Measurements from ENCODE around the gene TTF2.

Gene TTF2

DNA sequence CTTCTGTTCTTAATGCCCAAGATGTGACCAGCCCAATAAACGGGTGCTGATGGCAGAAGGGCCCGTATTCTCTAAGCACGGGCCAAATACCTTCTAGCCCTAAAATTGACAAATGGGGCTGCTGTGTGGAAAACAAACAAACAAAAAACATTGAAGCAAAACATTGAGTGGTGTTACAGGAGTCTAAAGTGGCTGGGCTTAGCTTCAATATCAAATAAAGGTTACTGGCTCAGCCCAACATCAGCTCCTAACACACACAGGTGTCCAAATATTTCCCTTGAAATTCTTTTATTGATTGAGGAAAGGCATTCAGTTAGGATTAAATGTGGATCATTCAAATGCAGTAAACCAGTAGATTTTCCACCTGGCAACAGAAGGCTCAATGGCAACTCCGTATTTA lies 13.3 kb upstream of the TTF2 start:
- no peak for DNase-seq (ENCODE audit: low read depth)

DNA sequence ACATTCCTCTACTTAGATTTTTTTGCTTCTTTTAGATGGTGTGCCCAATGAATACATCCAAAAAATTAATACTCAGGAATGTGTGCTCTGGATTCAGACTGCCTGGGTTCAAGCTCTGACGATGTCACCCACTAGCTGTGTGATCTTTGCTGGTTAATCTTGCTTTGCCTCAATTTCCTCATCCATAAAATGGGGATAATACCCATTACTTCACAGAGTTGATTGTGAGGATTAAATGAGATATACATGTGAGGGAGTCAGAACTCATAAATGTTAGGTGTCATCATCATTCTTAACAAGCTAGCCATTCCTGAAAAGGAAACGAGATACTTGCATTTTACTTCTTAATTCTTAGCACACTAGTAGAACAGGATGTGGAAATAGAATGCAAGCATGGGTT lies 12.9 kb upstream of the TTF2 start:
- DNase-seq (ENCODE audit: low read depth), result no peak

DNA sequence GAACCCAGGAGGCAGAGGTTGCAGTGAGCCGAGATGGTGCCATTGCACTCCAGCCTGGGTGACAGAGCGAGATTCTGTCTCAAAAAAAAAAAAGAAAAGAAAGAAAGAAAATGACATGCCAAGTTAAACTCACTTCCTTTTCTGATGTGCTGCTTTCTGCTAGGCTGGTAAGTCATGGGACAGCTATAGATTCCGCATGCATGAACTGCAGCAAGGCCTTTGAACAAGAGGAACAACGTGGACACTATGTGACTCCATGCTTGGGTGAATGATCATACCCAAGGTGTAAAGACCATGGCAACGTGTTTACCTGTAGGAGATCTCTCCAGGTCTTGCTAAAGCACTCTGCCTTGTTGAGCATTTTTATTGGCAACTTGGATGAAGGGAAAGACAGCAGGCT lies 10.3 kb upstream of the TTF2 start:
- no peak for DNase-seq (ENCODE audit: low read depth)

DNA sequence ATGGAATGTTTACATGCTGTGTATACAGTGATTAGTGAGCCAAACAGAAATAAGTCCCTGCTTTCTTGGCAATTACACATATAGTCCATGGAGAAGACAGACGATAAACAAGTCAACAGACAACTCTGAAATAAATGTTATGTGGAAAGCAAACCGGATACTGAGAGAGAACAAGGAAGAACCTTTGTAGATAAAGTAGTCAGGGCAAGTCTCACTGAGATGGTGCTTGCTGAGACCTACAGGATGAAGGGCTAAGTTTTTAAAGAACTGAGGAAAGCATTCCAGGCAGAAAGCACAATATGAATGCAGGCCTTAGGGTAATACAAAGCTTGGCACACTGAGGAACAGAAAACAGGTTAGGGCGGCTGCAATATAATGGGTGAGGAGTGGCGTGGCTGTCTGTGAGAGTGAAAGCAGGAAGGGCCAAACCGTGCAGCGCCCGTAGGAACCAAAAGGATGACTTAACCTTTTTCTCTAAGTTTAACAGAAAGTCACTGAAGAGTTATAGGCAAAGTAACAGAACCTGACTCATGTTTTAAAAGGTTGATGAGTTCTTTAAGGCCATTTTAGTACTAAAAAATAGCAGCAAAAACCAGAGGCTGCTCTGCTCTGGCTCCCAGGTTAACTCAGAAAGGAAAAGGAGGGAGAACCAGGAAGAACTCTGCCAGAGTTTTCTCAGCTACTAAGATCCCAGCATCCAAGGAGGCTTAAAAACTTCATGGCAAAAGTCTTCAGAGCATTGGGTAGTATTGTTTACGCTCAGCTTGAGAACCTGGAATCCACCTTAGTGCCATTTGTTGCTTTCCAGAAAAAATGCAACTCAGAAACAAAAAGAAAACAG lies 8.7 kb upstream of the TTF2 start:
- DNase-seq (ENCODE audit: low read depth), result no peak

- DNase-seq (ENCODE audit: low read depth), result no peak
These were observed 6.1 kb upstream of the TTF2 start for GRCh38 chr1:117054068-117054467.

DNA sequence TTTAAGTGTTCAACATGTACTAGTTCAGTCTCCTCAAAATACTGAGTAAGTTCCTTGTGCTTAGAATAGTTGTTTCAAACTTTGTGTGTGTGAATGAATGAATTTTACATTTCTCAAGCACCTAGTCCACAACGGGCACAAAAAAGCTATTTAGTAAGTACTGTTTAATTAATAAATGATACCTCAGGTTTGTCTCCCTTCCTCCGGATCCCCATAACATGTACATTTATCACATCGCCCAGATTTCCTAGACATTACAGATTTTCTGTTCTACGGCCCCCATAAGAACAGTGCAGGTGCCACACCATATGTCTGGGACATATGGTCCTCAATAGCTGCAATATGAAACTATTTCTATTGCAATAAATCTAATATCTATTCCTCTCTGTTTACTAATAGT lies 1.3 kb upstream of the TTF2 start:
- DNase-seq (ENCODE audit: low read depth), result no peak

DNA sequence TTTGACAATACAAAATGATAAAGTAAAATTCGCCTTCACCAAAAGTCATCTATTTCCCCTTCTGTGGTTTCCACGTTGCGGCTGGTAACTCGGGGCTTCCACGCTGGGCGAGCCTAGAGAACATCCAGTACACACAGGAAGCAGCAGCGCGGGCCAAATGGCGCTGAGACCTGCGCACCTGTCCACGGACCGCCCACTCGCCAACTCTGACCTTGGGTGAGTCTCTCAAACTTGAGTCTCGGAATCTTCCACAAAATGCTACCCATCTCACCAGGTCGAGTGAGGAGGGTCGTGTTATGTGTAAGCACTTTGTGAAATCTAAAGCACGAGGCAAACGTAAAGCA lies 820 bp upstream of the TTF2 start:
- peak; percentile 55 for DNase-seq (ENCODE audit: low read depth)

- DNase-seq (ENCODE audit: low read depth), result peak; percentile 9
These were observed 553 bp downstream of the TTF2 start for GRCh38 chr1:117060441-117061317.

GRCh38 chr1:117061986-117062415 lies 1.9 kb downstream of the TTF2 start:
- no peak for DNase-seq (ENCODE audit: low read depth)

- DNase-seq (ENCODE audit: low read depth), result no peak
These were observed 6.2 kb downstream of the TTF2 start for GRCh38 chr1:117066367-117066766.

DNA sequence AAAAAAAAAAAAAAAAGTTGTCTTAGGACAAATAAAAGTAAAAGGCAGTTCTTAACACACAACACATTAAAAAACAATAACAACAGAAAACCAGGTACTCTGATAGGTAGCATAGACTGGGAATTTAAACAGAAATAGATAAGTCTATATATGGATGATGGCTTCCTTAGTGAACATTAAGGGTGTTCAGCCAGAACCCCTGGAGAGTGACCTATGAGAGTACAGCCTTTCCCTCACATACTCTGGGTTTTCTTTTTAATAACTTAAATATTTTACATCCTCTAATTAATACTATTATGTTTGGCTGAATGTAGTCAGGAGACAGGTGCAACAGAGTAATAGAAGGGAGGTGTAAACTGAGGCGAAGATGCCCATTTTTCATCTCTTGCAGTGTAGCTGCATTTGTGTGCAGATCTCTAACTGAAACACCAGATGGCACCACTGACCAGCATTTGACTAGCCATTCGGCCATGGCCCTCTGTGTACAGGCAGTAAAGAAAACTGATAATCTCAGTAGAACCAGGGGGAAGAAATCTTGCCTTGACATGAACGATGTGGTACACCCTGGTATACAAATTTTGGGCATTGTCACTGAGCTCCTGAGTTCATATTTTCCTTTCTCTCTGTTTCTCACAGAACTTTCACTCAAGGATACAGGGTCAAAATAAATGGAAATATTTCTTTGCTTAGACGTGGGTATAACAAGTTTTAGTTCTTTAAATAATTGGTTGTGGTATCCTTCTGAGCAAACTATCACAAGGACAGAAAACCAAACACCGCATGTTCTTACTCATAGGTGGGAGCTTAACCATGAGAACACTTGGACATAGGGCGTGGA lies 7.6 kb downstream of the TTF2 start:
- no peak for DNase-seq (ENCODE audit: low read depth)

DNA sequence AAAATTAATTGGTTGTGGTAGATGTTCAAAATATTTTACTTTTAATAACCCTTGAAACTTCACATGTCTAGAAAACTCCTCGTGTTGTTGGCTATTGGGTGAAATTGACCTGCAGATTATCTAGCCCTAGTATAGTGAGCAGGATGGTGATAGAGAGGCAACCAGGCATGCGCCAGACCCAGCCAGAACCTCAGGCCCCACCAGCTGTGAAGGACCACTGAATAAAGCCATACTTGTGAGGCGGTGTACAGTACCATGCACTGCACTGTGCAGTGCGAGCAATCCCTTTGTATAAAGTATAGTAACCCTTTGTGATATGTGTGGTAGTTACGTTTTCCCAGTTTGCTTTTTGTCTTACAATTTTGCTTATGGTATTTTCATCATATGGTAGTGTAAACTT lies 8.5 kb downstream of the TTF2 start:
- no peak for DNase-seq (ENCODE audit: low read depth)

GRCh38 chr1:117069220-117069844 lies 9.2 kb downstream of the TTF2 start:
- DNase-seq (ENCODE audit: low read depth), result no peak

DNA sequence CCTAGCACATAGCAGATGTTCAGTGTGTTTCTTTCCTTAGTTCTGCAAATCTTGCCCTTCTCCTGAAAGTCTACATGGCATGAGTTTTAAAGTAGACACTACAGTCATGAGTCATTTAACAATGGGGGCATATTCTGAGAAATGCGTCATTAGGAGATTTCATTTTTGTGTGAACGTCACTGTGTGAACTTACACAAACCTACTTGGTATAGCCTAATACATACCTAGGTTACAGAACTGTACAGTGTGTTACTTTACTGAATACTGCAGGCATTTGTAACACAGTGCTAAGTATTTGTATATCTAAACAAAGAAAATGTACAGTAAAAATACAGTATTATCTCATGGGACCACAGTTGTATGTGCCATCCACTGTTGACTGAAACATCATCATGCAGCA lies 10.0 kb downstream of the TTF2 start:
- DNase-seq (ENCODE audit: low read depth), result no peak

- no peak for DNase-seq (ENCODE audit: low read depth)
These were observed 16.5 kb downstream of the TTF2 start for GRCh38 chr1:117076648-117077047.

- DNase-seq (ENCODE audit: low read depth), result no peak
These were observed 17.1 kb downstream of the TTF2 start for GRCh38 chr1:117077267-117077666.

DNA sequence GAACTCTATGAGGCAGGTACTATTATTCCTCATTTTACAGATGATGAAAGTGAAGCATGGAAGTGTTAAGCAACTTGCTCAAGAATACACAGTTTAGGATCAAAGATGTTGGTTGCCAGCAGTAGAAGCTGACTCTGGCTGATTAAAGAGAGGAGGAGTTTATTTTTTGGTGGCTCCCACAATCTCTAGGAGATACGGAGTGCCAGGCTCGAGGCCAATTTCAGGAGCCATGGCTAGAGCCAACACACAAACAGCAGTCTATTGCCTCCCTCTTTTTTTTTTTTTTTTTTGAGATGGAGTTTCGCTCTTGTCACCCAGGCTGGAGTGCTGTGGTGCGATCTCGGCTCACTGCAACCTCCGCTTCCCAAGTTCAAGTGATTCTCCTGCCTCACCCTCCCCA lies 19.6 kb downstream of the TTF2 start:
- DNase-seq (ENCODE audit: low read depth), result no peak

GRCh38 chr1:117084231-117084630 lies 24.1 kb downstream of the TTF2 start:
- no peak for DNase-seq (ENCODE audit: low read depth)

GRCh38 chr1:117087686-117088085 lies 27.6 kb downstream of the TTF2 start:
- no peak for DNase-seq (ENCODE audit: low read depth)

DNA sequence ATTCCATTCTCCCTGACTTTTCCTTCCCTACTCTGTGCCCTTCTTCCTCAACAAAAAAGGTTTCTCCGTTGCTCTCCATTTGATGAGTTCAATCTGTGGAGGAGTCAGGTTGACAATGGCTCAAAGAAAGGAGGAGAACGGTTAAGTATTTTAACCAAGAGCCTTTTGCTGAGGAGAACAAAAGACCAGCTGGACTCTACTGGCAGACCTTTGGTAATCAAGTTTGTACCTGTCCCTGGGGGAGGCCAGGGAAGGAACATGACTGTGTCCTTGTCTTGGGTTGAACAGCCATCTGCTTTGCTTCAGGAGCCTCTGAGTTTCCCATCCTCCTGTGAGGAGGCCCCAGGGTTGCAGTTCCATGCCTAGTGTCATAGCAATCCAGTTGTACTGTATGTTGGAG lies 29.9 kb downstream of the TTF2 start:
- no peak for DNase-seq (ENCODE audit: low read depth)

- DNase-seq (ENCODE audit: low read depth), result no peak
These were observed 32.5 kb downstream of the TTF2 start for GRCh38 chr1:117092594-117092993.

DNA sequence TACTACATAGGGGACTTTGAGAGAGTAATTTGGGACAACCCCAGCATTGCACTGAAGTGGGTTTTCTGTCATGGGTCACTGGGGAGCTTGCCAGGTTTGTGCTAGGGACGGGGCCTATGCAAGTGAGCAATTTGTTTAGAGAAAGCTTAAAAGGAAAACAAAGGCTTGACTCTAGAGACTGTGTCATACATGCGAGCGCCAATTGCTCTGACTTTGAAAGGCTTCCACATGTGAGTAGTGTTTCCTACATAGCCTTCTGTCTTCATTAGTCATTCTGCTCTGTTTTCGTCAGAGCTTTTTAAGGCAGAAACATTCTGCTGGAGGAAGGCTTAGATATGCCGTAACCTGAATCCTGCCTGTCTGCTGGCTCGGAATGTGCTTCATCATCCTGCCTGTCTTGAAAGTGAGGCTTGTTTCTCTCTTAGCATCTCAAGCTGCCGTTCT lies 33.0 kb downstream of the TTF2 start:
- DNase-seq (ENCODE audit: low read depth), result no peak

All from activated gamma-delta T cell treated with anti-CD3 and anti-CD28 coated beads, Interleukin-2, amount 50 U/mL, for 16 hours (primary cell).